ENCODE measurements around the gene SDK2.

GRCh38 chr17:73327676-73328075 is 316.6 kb downstream of the SDK2 start:
- TF ChIP-seq CTCF (IDR thresholded peaks at IDR 0.05): no peak
- no peak for TF ChIP-seq EP300 (IDR thresholded peaks at IDR 0.05)
- no peak for TF ChIP-seq POLR2A (IDR thresholded peaks at IDR 0.05)

Measured in ovary (tissue), 3 donors.